ENCODE data around the gene TIAM1.

TIAM1 gene

DNA sequence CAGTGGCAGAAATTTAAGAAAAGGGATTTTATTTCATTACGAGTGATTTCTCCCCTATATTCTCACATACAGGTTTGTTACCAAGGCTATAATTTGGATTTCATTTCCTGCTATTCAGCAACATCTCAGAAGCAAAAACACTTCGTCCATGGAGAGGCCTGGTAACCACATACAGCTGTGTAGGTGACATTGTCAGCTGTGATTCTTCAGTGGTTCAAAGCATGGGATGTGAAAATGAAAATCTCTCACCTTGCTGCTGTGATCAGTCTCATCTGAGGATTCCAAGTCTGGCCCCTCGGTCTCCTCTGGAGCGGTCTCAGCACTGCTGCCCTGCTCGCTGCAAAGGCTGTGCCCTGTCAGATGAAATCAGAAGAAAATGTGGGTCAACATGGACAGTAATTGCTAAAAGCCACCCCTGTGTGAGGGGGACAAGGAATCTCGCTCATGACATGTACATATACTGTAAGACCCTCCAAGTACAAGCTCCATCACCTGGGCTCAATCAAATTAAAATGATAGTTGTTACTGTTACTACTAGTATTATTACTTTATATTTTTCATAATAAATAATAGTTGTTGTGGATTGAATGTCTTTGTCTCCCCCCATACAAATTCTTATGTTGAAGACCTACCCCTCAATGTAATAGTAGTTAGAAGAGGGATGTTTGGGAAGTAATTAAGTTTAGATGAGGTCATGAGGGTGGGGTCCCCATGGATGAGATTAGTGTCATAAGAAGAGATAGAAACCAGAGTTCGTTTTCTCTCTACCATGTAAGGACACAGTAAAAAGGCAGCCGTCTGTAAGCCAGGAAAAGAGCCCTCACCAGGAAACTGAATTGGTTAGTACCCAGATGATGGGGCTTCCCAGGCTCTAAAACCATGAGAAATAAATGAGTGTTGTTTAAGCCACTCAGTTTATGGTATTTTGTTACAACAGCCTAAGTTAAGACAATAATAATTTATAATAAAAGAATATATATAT lies 179.1 kb downstream of the TIAM1 start:
- DNase-seq: no peak

- no peak for DNase-seq
Observed at GRCh38 chr21:31162827-31163226, 181.2 kb downstream of the TIAM1 start.

DNA sequence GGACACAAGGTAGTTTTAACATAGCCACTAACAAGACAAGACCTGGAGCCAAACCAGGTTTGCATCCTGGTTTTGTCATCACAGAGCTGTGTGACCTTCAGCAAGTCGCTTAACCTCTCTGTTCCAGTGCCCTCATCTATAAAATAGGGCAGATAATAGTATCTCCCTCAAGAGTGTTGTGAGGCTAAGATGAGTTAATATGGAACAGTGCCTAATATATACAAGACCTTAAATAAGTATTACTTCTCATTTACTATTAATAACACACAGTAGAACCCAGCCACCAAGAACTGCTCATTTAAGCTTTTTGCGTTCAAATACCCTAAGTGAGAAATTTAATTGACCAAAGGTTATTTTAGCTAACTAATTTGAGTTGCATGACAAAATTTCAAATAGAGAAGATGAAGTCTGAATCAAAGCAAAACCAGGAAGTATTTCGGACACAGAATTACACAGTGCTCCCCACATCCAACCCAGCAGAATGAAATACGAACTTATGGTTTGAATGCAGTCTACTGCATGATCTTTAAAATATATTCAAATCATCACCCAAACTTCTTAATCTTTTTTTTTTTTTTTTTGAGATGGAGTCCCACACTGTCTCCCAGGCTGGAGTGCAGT lies 181.9 kb downstream of the TIAM1 start:
- peak; percentile 27 for DNase-seq

GRCh38 chr21:31161157-31161556 lies 182.9 kb downstream of the TIAM1 start:
- DNase-seq: no peak

- DNase-seq: no peak
Observed at GRCh38 chr21:31159808-31160207, 184.3 kb downstream of the TIAM1 start.

- DNase-seq: peak; percentile 57
Observed at GRCh38 chr21:31158789-31159581, 185.1 kb downstream of the TIAM1 start.

DNA sequence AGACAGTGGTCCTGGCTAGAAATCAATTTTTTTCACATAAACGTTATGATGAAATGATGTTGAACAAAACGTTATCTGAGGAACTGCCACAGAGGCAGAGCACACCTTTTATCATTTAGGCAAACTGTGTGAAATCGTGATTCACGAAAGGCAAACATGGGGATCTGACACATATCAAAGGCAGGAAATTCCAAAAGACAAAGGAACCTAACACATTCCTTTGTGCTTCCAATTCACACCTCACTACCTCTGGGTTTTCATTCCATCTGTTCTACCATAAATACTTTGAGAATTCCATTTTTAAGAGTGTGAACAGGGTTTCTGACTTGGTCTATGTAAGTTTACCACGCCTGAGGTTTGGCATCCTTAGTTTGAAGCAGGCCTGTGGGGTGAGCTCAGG lies 186.3 kb downstream of the TIAM1 start:
- no peak for DNase-seq

GRCh38 chr21:31156662-31157061 lies 187.4 kb downstream of the TIAM1 start:
- no peak for DNase-seq

DNA sequence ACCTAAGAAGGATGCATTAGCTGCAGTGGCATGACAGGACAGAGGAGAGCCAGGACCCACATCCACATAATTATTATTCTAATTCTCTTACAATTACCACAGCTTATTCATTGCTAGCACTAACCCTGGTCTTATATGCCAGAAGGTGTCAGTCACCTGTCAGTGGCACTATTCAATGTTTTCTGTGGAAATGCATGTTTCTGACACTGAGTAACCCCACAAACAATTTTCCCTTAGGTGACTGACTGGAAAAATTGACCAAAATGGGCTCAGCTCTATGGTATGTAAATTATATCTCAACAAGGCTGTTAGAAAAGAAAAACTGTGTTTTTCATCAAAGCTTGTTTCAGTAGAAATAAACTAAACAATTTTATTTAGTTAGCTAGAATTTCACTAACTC lies 187.9 kb downstream of the TIAM1 start:
- DNase-seq: no peak

DNA sequence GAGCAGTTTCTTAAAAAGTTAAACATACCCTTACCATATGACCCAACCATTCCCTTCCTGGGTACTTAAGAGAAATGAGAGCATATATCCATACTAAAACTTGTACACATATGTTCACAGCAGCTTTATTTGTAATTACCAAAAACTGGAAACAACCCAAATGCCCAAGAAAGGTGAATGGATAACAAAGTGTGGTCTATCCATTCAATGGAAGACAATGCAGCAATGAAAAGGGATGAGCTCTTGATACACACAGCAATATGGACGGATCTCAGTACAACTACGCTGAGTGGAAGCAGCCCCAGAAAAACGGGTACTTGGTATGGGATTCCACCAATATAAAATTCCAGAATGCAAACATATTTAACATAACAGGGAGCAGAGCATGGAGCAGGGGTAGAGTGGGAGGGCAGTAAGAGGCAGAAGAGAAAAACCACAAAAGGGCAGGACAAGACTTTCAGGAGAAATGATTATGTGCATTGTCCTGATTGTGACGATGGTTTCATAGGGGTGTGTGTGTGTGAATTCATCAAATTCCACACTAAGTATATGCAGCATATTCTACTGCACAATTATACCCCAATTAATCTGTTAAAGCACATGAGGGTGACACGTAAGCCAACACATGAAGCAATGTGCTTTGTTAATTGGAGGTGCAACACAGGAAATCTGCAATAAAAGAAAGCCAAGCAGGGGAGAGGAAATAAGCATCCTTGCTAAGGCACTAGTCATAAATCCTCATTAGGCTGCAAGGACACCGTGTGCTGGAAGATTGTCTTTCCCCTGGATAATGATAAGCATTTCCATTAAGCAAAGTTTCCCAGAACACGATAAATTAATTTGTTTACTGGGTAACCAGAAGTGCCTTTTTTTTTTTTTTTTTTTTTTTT lies 192.7 kb downstream of the TIAM1 start:
- no peak for DNase-seq

DNA sequence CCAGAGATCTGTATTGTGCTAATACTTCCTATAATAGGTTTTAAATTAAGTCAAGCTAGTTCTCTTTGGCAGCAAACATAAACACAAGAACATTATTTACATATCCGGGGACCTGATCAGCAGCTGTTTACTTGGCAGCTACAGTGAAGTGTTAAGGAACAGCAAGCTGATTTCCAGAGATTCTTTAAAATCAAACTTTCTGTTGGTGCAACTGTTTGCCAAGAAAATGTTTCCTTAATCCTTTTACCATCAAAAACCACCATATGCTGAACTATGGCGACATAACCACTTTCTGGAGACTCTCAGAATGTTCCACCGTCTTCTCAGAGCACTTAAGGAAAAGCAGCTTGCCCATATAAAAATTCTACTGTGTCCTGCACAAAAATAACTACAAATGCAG lies 198.8 kb downstream of the TIAM1 start:
- DNase-seq: no peak

- DNase-seq: no peak
Observed at GRCh38 chr21:31143036-31143435, 201.0 kb downstream of the TIAM1 start.

- no peak for DNase-seq
Observed at GRCh38 chr21:31142600-31142999, 201.5 kb downstream of the TIAM1 start.

- DNase-seq: no peak
Observed at GRCh38 chr21:31141389-31142000, 202.6 kb downstream of the TIAM1 start.

DNA sequence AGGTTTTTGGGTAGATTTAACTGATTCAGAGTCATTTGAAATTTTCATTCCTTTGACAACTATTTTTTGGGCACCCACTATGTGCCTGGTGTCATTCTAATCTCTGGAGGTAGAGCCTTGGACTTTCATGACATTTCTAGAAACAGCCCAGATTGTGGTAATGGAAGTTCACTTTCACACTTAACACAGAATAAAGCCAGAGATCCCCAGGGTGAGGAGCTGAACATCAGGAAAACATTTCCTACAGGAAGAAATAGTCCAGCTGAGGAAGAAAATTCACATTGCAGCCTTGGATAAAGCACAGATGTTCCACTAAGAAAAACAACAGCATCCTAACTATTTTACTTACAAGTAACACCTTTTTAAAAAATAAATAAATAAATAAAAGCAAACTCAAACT lies 203.4 kb downstream of the TIAM1 start:
- DNase-seq: no peak

- DNase-seq: no peak
Observed at GRCh38 chr21:31140025-31140424, 204.0 kb downstream of the TIAM1 start.

- DNase-seq: peak; percentile 47
Observed at GRCh38 chr21:31137960-31138359, 206.1 kb downstream of the TIAM1 start.

- DNase-seq: peak; percentile 3
Observed at GRCh38 chr21:31136891-31137290, 207.2 kb downstream of the TIAM1 start.

DNA sequence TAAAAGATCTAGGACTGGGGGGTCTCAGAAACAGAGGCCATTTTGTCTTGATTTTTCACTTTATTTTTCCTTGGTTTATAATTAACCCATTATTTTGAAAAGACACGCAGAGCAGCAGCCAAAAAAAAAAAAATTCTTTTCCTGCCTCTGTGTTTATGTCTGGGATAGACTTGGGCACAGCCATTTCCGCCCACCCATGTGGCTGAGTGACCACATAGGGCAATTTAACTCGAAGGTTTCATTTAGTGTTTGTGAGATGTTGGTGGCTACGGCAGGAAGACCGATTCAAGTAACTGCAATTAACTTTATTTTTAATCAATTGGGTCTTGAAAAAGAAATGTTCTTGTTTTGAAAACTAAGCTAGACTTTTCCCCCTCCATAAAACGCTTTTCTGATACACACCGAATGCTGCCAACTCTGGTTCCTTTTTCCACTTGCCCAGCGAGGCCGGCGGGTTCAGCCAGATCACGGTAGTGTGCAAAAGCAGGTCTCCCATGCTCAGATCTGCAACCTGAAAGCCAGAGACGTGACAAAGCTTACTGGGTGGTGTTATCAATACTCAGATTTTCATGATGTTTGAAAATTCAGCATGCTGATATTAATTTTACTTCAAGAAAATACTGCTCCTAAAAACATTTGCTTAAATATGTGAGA lies 208.4 kb downstream of the TIAM1 start:
- DNase-seq: no peak

DNA sequence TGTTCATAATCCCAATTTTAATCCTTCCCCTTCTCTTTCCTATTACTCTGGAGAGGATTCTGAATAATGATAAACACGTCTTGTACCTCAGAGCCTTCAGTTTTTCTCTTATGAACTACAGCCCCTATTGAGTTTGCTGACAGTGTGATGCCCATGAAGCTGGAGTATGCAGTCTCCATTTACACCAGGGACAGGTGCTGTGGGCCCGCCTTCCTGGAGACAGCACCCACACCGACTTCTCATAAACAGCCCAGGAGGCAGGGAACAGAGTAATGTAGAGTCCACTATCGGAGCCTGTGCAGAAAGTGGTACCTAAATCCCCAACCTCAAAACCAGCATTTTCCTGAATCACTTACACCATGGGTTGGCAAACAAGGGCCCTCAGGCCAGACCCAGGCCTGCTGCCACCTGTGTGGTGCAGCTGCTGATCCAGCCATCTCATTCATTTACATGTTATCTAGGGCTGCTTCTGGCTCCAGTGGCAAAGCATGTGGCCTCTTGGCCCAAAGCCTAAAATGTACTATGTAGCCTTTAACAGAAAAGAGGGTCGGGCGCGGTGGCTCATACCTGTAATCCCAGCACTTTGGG lies 210.7 kb downstream of the TIAM1 start:
- no peak for DNase-seq

Data from inflammatory macrophage treated with lipopolysaccharide for 4 hours (primary cell).